AG10803 (cell line): Measurements from ENCODE around the gene UGT2B7.

ENCODE experiments used
- DNase-seq: peaks from one replicate; pipeline ENCODE4 v3.0.0; 2010; ENCODE audit warnings: low read depth
- H3K4me3 ChIP-seq: 2 replicates; pipeline ENCODE4 v1.5.1; 2011; ENCODE audit warnings: mild to moderate bottlenecking, low read length, control low read depth
- TF ChIP-seq, protein P1 (sequence below): conservative IDR thresholded peaks from 2 replicates; pipeline ENCODE4 v1.5.1; 2011; ENCODE audit warnings: mild to moderate bottlenecking, low read length, control low read depth, inconsistent platforms

Gene UGT2B7

DNA sequence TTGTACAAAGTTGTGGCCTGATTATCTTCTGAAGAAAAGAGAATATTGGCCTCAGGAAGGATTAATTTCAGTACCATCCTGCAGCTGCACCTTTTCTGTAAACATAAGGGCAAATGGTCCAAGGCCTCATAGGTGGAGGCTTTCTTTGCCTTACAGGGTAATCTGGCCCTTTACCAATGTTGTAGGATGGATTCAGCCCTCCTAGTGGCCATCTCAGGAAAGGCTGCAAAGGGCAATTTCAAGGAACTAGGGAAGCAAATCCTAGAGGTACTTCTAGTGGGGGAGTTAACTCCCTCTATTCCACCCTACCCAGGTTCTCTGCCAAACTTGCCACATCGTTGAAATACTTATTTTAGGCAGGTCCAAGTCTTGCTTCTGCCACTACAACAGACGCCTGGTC lies 60.6 kb downstream of the UGT2B7 start:
- TF ChIP-seq, protein P1, sequence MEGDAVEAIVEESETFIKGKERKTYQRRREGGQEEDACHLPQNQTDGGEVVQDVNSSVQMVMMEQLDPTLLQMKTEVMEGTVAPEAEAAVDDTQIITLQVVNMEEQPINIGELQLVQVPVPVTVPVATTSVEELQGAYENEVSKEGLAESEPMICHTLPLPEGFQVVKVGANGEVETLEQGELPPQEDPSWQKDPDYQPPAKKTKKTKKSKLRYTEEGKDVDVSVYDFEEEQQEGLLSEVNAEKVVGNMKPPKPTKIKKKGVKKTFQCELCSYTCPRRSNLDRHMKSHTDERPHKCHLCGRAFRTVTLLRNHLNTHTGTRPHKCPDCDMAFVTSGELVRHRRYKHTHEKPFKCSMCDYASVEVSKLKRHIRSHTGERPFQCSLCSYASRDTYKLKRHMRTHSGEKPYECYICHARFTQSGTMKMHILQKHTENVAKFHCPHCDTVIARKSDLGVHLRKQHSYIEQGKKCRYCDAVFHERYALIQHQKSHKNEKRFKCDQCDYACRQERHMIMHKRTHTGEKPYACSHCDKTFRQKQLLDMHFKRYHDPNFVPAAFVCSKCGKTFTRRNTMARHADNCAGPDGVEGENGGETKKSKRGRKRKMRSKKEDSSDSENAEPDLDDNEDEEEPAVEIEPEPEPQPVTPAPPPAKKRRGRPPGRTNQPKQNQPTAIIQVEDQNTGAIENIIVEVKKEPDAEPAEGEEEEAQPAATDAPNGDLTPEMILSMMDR = no peak
- H3K4me3 ChIP-seq = no peak overlapping the region
- DNase-seq = no peak
